ENCODE results near the gene OTOG.

OTOG gene

DNA sequence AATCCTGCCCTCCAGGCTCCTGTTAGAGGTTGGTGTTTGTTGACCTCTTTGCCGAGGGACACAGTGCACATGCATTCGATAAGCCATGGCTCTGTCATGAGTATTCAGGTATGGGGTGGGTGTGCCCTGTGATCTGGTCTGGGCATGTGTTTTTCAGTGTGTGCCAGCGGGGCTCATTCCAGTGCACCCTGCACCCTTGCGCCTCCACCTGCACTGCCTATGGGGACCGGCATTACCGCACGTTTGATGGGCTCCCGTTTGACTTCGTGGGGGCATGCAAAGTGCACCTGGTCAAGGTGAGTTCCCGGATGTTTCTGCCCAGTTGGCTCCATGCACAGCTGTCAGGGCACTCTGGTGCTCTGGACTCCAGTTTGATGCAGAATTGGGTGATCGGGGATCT, 44.2 kb downstream of the OTOG start:
- no peak for DNase-seq

DNA sequence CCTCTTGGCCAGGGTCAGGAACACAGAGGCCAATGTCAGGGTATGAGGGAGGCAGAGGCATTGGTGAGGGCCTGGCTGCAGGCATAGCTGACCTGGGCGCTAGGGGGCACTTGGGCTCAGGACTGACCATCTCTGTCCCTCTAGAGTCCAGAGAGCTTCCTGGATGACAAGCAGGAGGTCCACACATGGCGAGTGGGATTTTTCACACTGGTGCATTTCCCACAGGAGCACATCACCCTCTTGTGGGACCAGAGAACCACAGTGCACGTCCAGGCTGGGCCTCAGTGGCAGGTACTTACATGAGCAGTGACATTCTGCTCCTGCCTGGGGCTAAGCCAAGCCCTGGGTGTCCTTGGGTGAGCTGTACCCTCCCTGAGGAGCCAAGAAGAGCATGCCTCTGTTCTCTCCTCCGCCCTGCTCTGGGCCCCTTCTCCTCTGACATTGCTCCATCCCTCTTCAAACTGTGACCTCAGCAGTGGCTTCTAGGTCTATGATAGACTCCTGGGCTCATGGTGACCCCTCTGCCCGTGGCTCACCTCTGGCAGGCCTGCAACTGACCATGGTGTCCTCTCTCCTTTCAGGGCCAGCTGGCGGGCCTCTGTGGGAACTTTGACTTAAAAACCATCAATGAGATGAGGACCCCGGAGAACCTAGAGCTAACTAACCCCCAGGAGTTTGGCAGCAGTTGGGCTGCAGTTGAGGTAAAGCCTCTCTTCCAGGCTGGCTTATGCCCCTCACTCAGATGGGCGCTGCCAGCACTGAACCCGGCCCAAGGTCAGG, 46.6 kb downstream of the OTOG start:
- DNase-seq, result no peak

DNA sequence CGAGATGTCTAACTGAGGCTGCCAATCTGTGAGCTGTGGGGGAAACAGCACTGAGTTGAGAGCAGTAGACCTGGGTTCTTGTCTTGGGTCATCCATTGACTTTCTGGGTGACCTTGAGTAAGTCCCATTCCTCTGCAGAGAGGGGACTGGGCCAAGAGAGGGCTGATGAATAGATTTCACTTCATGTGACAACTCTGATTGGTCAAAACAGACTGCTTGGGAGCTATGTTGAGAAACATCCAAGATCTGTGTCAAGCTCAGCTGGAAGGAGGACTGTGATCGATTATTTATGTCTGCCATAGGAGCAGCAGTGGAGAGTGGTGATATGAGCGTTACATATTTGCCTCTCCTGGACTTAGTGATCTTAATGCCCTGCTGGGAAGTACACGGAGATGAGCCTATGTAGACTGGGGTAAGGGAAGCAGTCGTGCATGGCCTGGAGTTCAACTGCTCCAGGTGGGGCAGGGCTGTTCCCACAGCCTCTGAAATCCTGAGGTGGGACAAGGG, 47.7 kb downstream of the OTOG start:
- DNase-seq, result no peak

DNA sequence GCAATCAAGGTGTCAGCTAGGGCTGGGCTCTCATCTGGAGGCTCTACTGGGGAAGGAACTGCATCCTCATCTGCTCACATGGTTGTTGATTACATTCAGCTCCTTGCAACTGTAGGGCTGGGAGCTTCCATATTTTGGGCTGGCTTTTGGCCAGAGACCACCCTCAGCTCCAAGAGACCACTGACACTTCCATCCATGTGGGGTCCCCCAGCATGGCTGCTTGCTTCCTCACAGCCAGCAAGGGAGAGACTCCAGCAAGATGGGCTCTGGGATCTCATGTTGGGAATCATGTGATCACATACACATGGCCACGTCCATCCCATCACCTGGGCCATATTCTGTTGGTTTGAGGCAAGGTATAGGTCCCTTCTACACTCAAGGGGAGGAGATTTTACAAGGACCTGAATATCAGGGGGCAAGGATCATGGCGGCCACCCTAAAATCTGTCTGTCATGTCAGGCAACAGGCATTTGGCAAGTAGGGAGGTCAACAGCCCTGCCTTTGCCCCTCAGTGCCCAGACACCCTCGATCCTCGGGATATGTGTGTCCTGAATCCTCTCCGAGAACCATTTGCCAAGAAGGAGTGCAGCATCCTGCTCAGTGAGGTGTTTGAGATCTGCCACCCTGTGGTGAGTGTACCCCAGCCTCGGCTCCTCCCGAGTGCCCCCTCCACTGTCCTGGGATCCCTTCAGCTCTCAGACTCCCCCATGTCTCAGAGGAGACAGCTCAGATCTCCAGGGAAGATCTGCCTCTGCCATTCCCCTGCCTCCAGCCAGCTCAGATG, 48.7 kb downstream of the OTOG start:
- no peak for DNase-seq

DNA sequence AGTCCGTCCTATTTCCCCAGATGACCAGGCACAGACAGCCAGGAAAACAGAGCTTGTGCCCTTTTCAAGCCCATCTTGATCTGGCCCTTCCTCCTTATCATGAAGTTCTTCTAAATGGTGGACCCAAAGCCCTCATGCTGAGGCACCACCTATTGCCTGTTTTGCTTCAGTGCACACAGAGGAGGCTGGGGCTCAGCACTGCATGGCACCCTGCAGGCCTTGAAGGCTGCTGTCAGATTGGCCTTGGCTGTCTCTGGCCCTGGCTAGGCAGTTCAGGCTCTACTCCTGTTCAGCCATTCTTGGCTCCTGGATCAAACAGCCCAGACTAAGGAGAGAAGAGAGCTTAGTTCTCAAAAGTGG, 49.2 kb downstream of the OTOG start:
- DNase-seq, result no peak

DNA sequence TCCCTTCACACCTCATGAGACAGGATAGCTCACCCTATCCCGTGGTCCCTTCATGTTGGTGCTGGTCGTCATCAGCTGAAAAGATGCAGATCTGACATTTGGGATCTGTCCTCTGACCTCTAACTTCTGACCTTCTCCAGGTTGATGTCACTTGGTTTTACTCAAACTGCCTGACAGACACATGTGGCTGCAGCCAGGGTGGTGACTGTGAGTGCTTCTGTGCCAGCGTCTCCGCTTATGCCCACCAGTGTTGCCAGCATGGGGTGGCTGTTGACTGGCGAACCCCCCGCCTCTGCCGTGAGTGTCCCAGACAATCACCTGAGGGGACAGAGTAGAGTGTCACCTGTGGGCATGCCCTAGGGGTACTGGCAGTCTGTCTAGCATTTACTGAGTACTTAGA, 49.7 kb downstream of the OTOG start:
- no peak for DNase-seq

DNA sequence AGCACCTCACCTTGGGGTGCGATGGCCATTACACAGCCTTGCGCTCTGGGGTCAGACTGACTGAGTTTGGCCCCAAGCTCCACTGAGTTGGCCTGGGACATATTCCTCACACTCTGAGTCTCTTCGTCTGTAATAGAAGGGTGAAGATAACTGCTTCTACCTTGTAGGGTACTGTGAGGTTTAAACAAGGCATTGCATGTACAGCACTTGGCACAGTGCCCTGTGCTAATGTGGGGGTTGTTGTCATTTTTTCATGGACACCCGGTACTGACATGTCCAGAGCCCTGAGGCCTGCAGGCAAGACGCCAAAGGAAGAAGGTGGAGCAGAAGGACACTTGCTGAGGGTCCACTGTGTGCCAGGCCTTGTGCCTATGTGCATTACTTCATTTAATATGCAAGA, 50.7 kb downstream of the OTOG start:
- no peak for DNase-seq

DNA sequence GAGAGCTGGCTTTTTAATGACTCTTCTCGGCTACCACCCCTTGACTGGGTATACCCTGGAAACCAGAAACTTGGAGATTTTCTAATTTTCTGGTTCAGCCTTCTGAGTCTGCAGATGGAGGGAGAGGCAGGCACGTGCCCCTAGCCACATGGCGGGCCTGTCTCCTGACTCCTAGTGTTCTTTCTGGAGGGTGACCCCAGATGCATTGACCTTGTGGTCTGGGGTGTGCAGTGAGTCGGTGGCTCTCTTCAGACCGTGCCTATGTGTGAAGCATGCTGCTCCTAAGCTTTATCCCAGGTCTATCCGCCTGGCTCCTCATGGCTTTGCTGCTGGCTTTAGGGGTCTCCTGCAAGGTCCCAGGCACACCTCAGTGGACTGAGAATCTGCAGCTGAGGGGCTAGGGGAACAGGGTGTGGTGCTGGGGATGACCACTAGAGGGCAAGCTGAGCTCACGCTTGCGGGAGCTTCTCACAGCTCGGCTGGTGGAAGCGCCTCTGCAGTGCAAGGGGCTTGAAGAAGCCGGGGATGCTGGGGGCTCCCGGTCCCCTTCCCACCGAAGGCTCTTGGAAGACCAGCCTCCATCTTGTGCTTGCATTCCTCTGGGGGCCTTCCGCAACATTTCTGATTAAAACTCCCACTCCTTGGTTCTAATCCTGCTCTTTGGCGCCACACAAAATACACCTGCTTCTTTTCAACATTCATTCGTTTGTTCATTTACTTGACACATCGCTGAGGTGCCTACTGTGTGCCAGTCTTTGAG, 51.8 kb downstream of the OTOG start:
- DNase-seq, result peak; percentile 71 to 88 (median 77)

DNA sequence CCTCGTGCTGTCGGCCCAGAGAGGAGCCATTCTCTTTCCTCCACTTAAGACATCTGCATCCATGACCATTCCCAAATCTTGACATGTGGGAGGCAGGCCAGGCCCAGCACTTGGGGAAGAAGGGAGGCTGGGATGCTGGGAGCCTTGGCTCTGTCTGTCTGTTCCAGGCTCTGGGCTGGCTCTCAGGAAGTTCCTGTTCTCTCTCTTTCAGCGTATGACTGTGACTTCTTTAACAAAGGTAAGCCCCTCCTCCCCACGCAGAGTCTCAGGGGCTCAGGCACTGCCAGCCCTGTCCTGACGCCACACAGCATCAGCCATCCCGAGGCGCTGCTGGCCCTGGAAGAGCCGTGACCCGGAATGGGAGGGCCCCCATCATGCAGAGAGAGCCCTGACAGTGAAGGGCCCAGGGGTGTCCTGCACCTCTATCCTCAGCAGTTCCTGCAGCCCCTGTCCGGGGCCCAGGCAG, 52.4 kb downstream of the OTOG start:
- no peak for DNase-seq

DNA sequence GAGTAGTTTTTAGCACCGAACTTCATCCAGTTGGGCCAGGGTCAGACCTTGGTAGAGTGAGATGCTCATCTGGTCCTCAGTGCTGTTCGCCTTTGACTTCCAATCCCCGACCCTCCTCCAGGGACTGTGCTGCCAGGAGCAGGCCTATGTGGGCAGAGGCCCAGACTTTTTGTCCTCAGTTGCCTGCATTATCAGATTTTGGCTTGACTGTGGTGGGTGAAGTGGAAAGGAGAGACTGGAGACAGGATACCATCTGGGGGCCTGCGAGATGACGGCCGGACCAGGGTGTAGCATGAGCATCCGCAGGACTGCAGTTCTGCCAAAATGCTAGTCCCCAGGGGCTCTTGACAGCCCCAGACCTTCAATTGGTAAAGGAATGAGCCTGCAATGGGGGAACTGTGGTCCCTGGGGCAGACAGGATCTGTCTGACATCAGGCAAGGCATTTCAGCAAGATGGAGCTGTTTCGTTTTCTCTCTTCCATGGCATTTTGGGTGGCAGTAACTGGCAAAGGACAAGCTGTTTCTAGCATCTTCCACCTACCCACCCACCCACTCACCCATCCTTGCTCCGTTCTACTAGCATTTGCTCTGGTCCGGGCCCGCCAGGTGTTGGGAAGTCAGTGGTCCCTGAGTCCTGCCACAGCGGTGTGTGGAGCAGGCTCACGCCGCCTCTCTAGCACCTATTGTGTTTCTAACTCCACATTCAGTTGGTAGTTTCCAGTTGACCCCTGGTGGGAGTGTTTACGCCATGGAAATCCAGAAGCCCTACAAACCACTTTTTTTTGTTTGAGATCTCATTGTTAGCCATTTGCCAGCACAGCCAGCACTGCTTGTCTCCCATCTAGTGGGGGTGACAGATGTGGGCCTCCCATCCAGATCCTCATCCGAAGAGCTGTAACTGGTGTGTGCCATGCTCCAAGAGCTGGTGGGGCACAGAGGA, 53.5 kb downstream of the OTOG start:
- DNase-seq, result no peak

DNA sequence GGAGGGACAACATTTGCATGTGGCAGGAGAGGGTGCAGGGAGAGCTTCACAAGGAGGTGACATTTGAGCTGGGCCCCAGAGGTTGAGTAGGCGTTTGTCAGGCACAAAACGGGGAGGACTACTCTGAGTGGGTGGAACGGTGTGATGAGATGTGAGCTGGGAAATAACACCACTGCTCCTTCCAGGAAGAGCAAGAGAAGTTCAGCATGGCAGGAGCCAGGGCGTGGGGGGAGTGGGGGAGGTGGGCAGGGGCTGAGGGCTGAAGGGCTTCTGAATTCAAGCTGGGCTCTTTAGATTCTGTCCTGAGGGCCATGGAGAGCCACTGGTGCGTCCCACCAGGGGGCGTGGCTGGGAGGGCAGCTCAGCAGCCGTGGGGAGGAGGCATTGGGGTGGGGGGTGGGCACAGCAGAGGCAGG, 54.2 kb downstream of the OTOG start:
- peak in 1 of 4 experiments; percentile 4 for DNase-seq

DNA sequence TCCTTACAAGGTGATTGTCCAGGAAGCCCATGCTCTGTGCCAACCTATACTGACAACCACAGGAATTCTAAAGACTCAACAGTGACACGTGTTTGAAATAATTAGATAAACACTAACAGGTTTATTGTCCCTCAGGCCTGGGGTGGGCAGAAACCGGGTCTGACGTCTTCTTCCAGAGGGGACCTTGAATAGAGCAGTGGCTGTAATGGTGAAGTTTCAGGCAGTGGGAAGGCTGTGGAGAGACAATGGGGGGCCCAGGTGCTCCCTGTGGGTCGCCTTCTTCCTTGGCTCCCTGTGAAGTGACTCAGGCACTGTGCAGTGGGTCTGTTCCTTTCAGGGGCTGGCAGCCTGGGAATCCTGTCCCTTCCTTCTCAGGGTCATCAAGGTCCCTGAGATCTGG, 54.6 kb downstream of the OTOG start:
- DNase-seq, result no peak

DNA sequence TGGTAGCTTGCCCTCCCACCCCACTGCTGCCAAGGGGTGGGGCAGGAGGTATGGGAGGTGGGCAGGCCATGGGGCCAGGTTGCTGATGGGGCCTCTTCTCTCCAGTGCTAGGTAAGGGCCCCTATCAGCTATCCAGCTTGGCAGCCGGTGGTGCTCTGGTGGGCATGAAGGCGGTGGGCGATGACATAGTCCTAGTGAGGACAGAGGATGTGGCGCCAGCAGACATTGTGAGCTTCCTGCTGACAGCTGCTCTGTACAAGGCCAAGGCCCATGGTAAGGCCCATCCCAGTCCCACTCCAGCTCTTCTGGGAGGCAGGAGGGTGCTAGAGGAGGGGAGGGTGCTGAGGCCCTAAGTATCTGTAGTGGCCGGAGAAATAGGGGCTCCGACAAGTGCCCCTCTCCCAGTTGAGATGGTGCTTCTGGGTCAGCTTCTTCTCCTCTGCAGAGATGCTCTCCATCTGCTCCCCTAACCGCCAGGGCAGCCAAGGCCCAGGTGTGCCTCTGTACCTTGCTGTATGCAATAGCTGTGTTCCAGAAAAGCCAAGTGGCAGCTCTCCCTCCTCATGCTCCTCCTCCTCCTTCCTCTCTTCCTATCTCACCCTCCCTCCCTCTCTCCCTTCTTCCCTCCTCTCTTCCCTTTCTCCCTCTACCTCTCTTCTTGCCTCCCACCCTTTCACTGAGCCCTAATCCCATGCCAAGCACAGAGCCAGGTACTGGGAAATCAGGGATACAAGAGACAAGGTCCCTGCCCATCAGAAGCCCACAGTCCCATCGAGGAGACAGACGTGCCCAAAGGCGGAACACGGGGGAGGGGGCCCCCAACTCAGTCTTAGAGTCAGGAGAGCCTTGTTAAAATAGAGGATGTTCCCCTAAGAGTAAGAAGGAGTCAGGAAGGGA, 55.3 kb downstream of the OTOG start:
- DNase-seq, result no peak

DNA sequence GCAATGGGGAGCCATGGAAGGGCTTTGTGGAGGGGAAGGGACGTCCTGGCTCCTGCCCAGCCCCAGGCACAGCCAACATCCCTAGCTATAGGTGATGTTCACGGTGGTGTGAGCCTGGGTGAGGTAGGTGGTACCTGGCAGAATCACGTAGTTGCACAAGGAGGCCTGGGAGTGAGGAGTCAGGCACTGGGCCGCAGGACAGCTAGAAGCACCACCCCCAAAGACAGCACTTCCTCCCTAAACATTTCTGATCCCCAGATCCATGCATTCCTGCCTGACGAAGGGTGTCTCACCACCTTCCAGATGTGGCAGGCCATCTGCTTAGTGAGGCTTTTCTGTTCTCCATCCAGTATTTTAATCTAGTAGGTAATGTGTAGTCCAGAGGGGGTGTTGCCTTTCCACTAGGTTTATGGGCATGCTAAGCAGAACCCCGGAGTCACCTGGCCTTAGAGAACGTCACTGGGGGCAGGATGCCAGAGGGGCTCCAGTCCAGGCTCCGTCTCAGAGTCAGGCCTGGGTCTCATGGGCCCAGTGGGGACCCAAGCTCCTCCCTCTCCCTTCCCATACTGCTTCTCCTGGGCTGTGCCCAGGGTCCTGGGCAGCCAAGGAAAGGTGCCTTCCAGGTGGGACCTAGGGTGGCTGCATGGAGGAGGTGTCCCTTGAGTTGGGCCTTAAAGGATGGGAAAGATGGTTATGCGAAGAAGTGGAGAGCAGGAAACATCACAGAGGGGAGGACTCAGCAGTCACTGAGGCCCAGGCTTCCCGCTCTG, 56.2 kb downstream of the OTOG start:
- DNase-seq, result no peak

DNA sequence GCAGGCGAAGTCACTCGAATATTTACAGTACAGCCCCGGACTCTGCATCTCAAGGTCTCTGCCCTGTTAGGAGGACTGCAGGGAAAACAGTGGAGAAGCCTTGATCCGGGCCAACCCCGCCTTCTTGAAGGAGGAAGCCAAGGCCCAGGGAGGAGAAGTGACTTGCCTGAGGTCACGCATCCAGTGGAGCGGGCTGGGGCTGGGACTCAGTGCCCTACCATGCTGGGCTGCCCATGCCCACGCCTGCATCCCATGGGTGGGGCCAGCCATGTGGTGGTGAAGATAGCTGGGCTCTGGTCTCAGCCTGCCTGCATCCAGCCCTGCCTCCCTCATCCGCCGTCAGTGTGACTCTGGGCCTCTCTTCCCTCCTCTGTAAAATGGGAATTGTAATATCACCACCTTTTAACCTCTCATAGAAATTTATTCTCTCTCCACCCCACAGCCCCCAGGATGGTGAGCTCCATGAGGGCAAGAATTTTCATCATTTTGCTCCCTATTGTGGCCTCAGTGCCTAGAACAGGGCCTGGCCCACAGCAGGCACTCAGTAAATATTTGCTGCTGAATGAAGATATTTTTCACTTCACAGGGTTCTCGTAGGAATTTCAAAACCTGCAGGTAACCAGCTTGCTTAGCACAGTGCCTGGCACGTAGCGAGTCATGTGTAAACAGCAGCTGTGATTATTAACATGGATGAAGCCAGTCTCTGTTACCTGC, 57.3 kb downstream of the OTOG start:
- DNase-seq, result no peak

DNA sequence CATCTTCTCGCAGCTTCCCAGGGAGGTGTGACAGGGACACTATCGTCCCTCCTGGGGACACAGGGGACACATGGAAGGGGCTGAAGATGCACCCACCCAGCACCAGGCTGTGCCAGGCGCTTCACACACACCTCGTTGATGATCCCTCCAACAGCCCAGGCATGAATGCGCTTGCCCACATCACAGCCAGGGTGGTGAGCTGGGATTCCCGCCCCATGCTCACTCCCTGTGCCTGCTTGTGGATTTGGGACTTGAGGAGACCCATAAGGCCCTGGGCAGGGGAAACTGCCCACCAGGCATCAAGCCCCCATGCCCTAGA, 57.8 kb downstream of the OTOG start:
- DNase-seq, result no peak

DNA sequence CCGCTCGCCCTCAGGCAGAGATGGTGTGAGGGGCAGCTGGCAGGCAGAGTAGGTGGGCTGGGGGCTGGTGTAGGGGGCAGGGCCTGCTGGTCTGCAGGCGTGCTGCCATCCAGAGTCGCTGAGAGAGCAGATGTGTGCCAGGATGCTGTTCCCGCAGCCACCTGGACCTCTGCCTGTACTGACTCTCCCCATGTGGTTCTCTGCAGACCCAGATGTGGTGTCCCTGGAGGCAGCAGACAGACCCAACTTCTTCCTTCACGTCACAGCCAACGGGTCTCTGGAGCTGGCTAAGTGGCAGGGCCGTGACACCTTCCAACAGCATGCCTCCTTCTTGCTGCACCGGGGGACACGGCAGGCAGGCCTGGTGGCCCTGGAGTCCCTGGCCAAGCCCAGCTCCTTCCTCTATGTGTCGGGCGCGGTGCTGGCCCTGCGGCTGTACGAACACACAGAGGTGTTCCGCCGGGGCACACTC, 58.6 kb downstream of the OTOG start:
- no peak for DNase-seq

DNA sequence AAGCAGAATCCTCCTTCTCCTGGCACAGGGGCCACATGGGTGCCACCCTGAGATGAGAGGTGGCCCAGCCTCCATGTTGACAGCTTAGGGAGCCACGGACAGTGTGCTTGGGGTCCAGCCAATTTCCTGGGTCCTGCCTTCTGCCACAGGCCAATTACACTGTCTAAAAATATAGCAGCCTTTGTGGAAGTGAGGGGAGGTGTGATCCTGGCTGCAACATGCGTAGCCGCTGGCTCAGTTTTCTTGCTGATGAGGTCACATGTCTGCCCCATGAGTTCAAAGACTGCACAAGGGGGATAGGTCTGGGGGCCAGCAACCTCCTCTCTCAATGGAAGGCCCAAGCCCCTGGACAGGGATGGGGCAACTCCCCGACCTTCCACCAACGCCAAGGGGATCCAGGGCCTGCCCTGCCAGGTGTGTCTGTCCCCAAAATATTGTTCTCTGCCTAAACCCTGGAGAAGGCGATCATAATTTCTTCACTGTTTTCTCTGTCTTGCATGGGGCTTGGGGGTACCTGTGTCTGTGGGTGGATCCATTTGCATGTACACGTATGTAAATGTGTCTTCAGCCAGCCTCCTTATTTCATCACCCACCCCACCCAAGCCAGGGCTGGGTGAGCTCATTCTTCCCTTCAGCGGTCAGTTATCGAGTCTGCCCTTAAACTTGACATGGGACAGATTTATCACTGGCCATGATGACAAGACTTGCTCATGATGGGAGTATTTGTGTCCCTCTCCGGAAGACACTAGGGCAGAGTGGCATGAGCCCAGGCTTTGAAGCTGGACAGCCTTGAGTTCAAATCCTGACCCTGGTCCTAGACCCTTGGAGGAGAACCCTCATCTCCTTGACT, 59.4 kb downstream of the OTOG start:
- DNase-seq, result no peak

DNA sequence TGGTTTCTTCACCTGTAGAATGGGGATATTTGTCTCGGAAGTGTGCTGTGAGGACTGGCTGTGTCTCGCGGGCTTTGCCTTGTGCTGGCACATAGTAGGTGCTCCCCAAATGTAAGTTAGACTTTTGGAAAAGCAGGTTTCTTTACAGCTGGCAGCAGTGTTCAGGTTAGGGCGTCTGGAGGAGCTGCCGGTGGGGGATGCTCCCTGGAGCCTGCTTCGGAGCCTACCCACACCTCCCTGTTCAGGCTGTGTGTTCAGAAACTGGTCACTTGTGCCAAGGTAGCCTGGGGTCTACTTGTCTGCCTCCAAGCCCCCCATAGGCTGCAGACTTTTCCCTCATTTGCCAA, 60.0 kb downstream of the OTOG start:
- no peak for DNase-seq
